ENCODE results near the gene KLHL17.

Gene KLHL17

GRCh38 chr1:980137-980571 lies 19.8 kb downstream of the KLHL17 start:
- H3K9ac ChIP-seq (ENCODE audit: low read length) = no peak overlapping the region

GRCh38 chr1:980602-981395 lies 20.4 kb downstream of the KLHL17 start:
- Histone ChIP-seq H3K27ac (ENCODE audit: low read depth, low read length, poor library complexity, severe bottlenecking) (no peak overlapping the region), H3K9me3 (ENCODE audit: low read length) (no peaks in the 10 kb centered on the region), H3K9ac (ENCODE audit: low read length) (no peak overlapping the region), H3K4me3 (ENCODE audit: low read depth, low read length, poor library complexity, severe bottlenecking) (no peak overlapping the region), H3K36me3 (ENCODE audit: insufficient read depth, low read length) (no peaks in the 10 kb centered on the region), H3K9me2 (ENCODE audit: low read depth, low read length) (no peaks in the 10 kb centered on the region), H3K27me3 (ENCODE audit: insufficient read depth, low read length) (no peaks in the 10 kb centered on the region; the same call in 1 of the 2 replicates), H3F3A (ENCODE audit: insufficient read depth, low read length) (no peaks in the 10 kb centered on the region), H2AFZ (ENCODE audit: low read length) (no peak overlapping the region), H4K20me1 (ENCODE audit: insufficient read depth, low read length) (no peaks in the 10 kb centered on the region), H3K4me1 (ENCODE audit: insufficient read depth, low read length, severe bottlenecking) (peaks cover 6% of the 10 kb centered on the region), H3K79me2 (ENCODE audit: insufficient read depth, low read length) (no peaks in the 10 kb centered on the region), H3K4me2 (ENCODE audit: low read length) (no peak overlapping the region)
- no peak for TF ChIP-seq EZH2 (IDR thresholded peaks at IDR 0.05; ENCODE audit: borderline replicate concordance, low read length)
- TF ChIP-seq, protein P1, sequence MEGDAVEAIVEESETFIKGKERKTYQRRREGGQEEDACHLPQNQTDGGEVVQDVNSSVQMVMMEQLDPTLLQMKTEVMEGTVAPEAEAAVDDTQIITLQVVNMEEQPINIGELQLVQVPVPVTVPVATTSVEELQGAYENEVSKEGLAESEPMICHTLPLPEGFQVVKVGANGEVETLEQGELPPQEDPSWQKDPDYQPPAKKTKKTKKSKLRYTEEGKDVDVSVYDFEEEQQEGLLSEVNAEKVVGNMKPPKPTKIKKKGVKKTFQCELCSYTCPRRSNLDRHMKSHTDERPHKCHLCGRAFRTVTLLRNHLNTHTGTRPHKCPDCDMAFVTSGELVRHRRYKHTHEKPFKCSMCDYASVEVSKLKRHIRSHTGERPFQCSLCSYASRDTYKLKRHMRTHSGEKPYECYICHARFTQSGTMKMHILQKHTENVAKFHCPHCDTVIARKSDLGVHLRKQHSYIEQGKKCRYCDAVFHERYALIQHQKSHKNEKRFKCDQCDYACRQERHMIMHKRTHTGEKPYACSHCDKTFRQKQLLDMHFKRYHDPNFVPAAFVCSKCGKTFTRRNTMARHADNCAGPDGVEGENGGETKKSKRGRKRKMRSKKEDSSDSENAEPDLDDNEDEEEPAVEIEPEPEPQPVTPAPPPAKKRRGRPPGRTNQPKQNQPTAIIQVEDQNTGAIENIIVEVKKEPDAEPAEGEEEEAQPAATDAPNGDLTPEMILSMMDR (IDR thresholded peaks at IDR 0.05; ENCODE audit: low read length) = no peak

More at GRCh38 chr1:980137-980571, 19.8 kb downstream of the KLHL17 start:
- Histone ChIP-seq H4K20me1 (ENCODE audit: insufficient read depth, low read length) (no peaks in the 10 kb centered on the region), H3K79me2 (ENCODE audit: insufficient read depth, low read length) (no peaks in the 10 kb centered on the region), H3K27ac (ENCODE audit: low read depth, low read length, poor library complexity, severe bottlenecking) (no peak overlapping the region), H3K36me3 (ENCODE audit: insufficient read depth, low read length) (no peaks in the 10 kb centered on the region), H3K27me3 (ENCODE audit: insufficient read depth, low read length) (peaks cover 6% of the 10 kb centered on the region; the same call in 1 of the 2 replicates), H3F3A (ENCODE audit: insufficient read depth, low read length) (no peaks in the 10 kb centered on the region), H3K9me3 (ENCODE audit: low read length) (no peaks in the 10 kb centered on the region), H3K4me2 (ENCODE audit: low read length) (no peak overlapping the region), H2AFZ (ENCODE audit: low read length) (no peak overlapping the region), H3K4me1 (ENCODE audit: insufficient read depth, low read length, severe bottlenecking) (peaks cover 7% of the 10 kb centered on the region), H3K9me2 (ENCODE audit: low read depth, low read length) (no peaks in the 10 kb centered on the region), H3K4me3 (ENCODE audit: low read depth, low read length, poor library complexity, severe bottlenecking) (no peak overlapping the region)
- TF ChIP-seq EZH2 (IDR thresholded peaks at IDR 0.05; ENCODE audit: borderline replicate concordance, low read length) = no peak
- TF ChIP-seq, protein P1 (IDR thresholded peaks at IDR 0.05; ENCODE audit: low read length) = no peak

DNA sequence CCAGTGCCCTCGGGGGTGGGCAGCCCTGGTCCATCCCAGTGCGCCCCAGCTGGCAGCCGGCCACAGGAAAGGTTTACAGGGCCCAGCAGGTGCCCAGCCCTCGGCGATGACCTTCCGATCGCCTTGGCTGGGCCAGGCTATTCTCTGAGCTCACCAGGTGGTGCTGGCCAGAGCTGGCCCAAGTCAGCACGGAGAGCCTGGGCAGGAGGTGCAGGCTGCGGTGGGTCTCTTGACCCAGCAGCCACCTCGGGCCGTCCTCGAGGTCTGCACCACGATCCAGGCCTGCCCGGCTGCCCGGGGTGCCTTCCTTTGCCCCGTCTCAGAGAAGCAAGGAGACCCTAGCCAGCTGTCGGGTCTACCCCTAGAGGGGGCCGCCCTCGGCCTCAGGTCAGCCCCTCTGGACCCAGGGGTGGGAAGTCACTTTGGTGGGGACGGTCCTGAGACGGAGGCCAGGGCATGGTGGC lies 21.1 kb downstream of the KLHL17 start:
- Histone ChIP-seq H2AFZ (ENCODE audit: low read length) (no peak overlapping the region), H3K4me2 (ENCODE audit: low read length) (no peak overlapping the region), H3K79me2 (ENCODE audit: insufficient read depth, low read length) (no peaks in the 10 kb centered on the region), H3K36me3 (ENCODE audit: insufficient read depth, low read length) (no peaks in the 10 kb centered on the region), H3F3A (ENCODE audit: insufficient read depth, low read length) (no peaks in the 10 kb centered on the region), H3K4me3 (ENCODE audit: low read depth, low read length, poor library complexity, severe bottlenecking) (no peak overlapping the region), H3K27me3 (ENCODE audit: insufficient read depth, low read length) (no peaks in the 10 kb centered on the region; the same call in 1 of the 2 replicates), H3K4me1 (ENCODE audit: insufficient read depth, low read length, severe bottlenecking) (no peaks in the 10 kb centered on the region), H3K9ac (ENCODE audit: low read length) (no peak overlapping the region), H4K20me1 (ENCODE audit: insufficient read depth, low read length) (no peaks in the 10 kb centered on the region), H3K27ac (ENCODE audit: low read depth, low read length, poor library complexity, severe bottlenecking) (no peak overlapping the region), H3K9me3 (ENCODE audit: low read length) (no peaks in the 10 kb centered on the region), H3K9me2 (ENCODE audit: low read depth, low read length) (no peaks in the 10 kb centered on the region)
- TF ChIP-seq, protein P1 (IDR thresholded peaks at IDR 0.05; ENCODE audit: low read length) = no peak
- TF ChIP-seq EZH2 (IDR thresholded peaks at IDR 0.05; ENCODE audit: borderline replicate concordance, low read length) = no peak
